Stimulated activated CD4-positive, alpha-beta T cell treated with anti-CD3 and anti-CD28 coated beads, Interleukin-4, amount 100 ng/mL, for 4 hours (primary cell): Measurements from ENCODE around the gene RAB25.
"Not testable (repeated sequence)": the region's sequence is repeated elsewhere in the genome, so short reads cannot be mapped to it uniquely, and the experiment has no call there.

Experiments used
- DNase-seq, 2 experiments: peaks; one replicate each; pipeline ENCODE4 v3.0.0-alpha.2; 2020

RAB25 gene

GRCh38 chr1:156060937-156061636, at the start of gene RAB25:
TSS of gene RAB25 (plus strand) at chr1:156061160. CDS start at chr1:156061401, 241 bp downstream.
- no peak for DNase-seq

- no peak for DNase-seq
Observed at GRCh38 chr1:156012051-156012817, 48.7 kb upstream of the RAB25 start.

- DNase-seq = no peak
Observed at GRCh38 chr1:156014829-156015228, 46.1 kb upstream of the RAB25 start.

GRCh38 chr1:156019946-156020292, 41.0 kb upstream of the RAB25 start:
- DNase-seq = no peak

- peak; percentile 69 to 84 for DNase-seq
Observed at GRCh38 chr1:156020293-156021092, 40.5 kb upstream of the RAB25 start, which contains the start of gene SSR2. TSS of gene SSR2 (minus strand) at chr1:156020951. CDS start at chr1:156020167, 784 bp downstream.

GRCh38 chr1:156021093-156021428, 39.9 kb upstream of the RAB25 start:
- DNase-seq = no peak

- DNase-seq = no peak
Observed at GRCh38 chr1:156021954-156022353, 39.0 kb upstream of the RAB25 start.

- no peak for DNase-seq
Observed at GRCh38 chr1:156024801-156025200, 36.2 kb upstream of the RAB25 start.

- no peak for DNase-seq
Observed at GRCh38 chr1:156025876-156026275, 35.1 kb upstream of the RAB25 start.

GRCh38 chr1:156026588-156026987, 34.4 kb upstream of the RAB25 start:
- no peak for DNase-seq

- no peak for DNase-seq
Observed at GRCh38 chr1:156033011-156033410, 27.9 kb upstream of the RAB25 start.

GRCh38 chr1:156034991-156035390, 26.0 kb upstream of the RAB25 start:
- DNase-seq = not testable (repeated sequence)

- no peak for DNase-seq
Observed at GRCh38 chr1:156042828-156043227, 18.1 kb upstream of the RAB25 start.

GRCh38 chr1:156045076-156045475, 15.9 kb upstream of the RAB25 start:
- DNase-seq = no peak

GRCh38 chr1:156048663-156049258, 12.2 kb upstream of the RAB25 start:
- DNase-seq = no peak

- no peak for DNase-seq
Observed at GRCh38 chr1:156050376-156050775, 10.6 kb upstream of the RAB25 start.

GRCh38 chr1:156051011-156051725, 9.8 kb upstream of the RAB25 start:
- no peak for DNase-seq

GRCh38 chr1:156052862-156053767, 7.8 kb upstream of the RAB25 start:
- DNase-seq = peak; percentile 68 to 72

- DNase-seq = peak; percentile 84 to 85
Observed at GRCh38 chr1:156053768-156054499, 7.0 kb upstream of the RAB25 start, which contains the start of gene UBQLN4. TSS of gene UBQLN4 (minus strand) at chr1:156053798. CDS start at chr1:156053701, 97 bp downstream.

- peak; percentile 95 to 96 for DNase-seq
Observed at GRCh38 chr1:156054500-156055280, 6.3 kb upstream of the RAB25 start, which contains the start of gene LAMTOR2. TSS of gene LAMTOR2 (plus strand) at chr1:156054782. CDS start at chr1:156054890, 108 bp downstream.
